DOHH2 (cell line): ENCODE data around the gene IGSF9.

Experiments
- CTCF ChIP-seq: fragments of 200-600 bp; sonication (generic); IDR thresholded peaks from one replicate; pipeline ENCODE4 v1.5.1; 2014; ENCODE audit warnings: antibody characterized with exemption, mild to moderate bottlenecking, low read depth, low read length; ENCODE audit not compliant: poor library complexity, severe bottlenecking
- EZH2phosphoT487 ChIP-seq: fragments of 200-600 bp; sonication (generic); IDR thresholded peaks from 2 replicates; pipeline ENCODE4 v1.6.1; 2017; ENCODE audit warnings: borderline replicate concordance, mild to moderate bottlenecking, antibody characterized with exemption, low read length, moderate library complexity, mixed read lengths

- TF ChIP-seq CTCF (no peak), EZH2phosphoT487 (no peak)
Measured at GRCh38 chr1:159897962-159898361, 47.5 kb downstream of the IGSF9 start.
